ENCODE results near the gene FRAS1. TPM values are rescaled to one million over a fixed set of nuclear protein-coding genes. Genes with fewer than 3 reads are reported as not detected.

Gene FRAS1
- total RNA-seq, 2 donors from 2014 or later = 77.0 to 78.3 TPM

- Mint-ChIP-seq H3K4me3 (no peak overlapping the region), H3K27me3 (ENCODE audit: insufficient read depth) (no peaks in the 10 kb centered on the region), H3K36me3 (ENCODE audit: low read depth) (peaks cover 38% of the 10 kb centered on the region), H3K4me1 (peaks cover 3% of the 10 kb centered on the region), H3K9me3 (no peaks in the 10 kb centered on the region), H3K27ac (no peak overlapping the region)
- no peak overlapping the region for H3K4me3 ChIP-seq (ENCODE audit: low read length)
- H3K36me3 ChIP-seq (ENCODE audit: control insufficient read depth, insufficient read depth, low read length) = peaks cover 72% of the 10 kb centered on the region
- 81 to 96% methylated on average over 3 of the region's 3 CpGs for WGBS, 2 experiments (ENCODE audit: insufficient coverage in 1 of 2, insufficient read length in 1 of 2)
- no peak for DNase-seq
- no peak for TF ChIP-seq CTCF (conservative IDR thresholded peaks at IDR 0.05)
- H3K9me3 ChIP-seq (ENCODE audit: control insufficient read depth, low read length) = no peaks in the 10 kb centered on the region
- H3K27ac ChIP-seq (ENCODE audit: low read depth, low read length) = no peak overlapping the region
- no peak overlapping the region for H3K9ac ChIP-seq (ENCODE audit: extremely low read depth, low read length, poor library complexity, severe bottlenecking)
- H3K27me3 ChIP-seq (ENCODE audit: control insufficient read depth, insufficient read depth, low read length, poor library complexity, severe bottlenecking) = no peaks in the 10 kb centered on the region
- no peaks in the 10 kb centered on the region for H3K4me1 ChIP-seq (ENCODE audit: control insufficient read depth, insufficient read depth, low read length)
Observed at GRCh38 chr4:78518561-78518960, 461.4 kb downstream of the FRAS1 start.

GRCh38 chr4:78519962-78520361, 462.8 kb downstream of the FRAS1 start:
- Mint-ChIP-seq H3K4me3 (no peak overlapping the region), H3K27me3 (ENCODE audit: insufficient read depth) (no peaks in the 10 kb centered on the region), H3K4me1 (peaks cover 3% of the 10 kb centered on the region), H3K27ac (peak overlapping the region; percentile 35), H3K9me3 (no peaks in the 10 kb centered on the region), H3K36me3 (ENCODE audit: low read depth) (peaks cover 46% of the 10 kb centered on the region)
- WGBS, 2 experiments (ENCODE audit: insufficient coverage in 1 of 2, insufficient read length in 1 of 2) = 97 to 100% methylated on average over 2 to 3 of the region's 3 CpGs
- Histone ChIP-seq H3K9me3 (ENCODE audit: control insufficient read depth, low read length) (no peaks in the 10 kb centered on the region), H3K4me3 (ENCODE audit: low read length) (no peak overlapping the region), H3K9ac (ENCODE audit: extremely low read depth, low read length, poor library complexity, severe bottlenecking) (no peak overlapping the region), H3K27ac (ENCODE audit: low read depth, low read length) (no peak overlapping the region), H3K36me3 (ENCODE audit: control insufficient read depth, insufficient read depth, low read length) (peaks cover 72% of the 10 kb centered on the region), H3K4me1 (ENCODE audit: control insufficient read depth, insufficient read depth, low read length) (no peaks in the 10 kb centered on the region), H3K27me3 (ENCODE audit: control insufficient read depth, insufficient read depth, low read length, poor library complexity, severe bottlenecking) (no peaks in the 10 kb centered on the region)
- no peak for DNase-seq
- no peak for TF ChIP-seq CTCF (conservative IDR thresholded peaks at IDR 0.05)

- H3K27me3 ChIP-seq (ENCODE audit: control insufficient read depth, insufficient read depth, low read length, poor library complexity, severe bottlenecking) = no peaks in the 10 kb centered on the region
- H3K36me3 ChIP-seq (ENCODE audit: control insufficient read depth, insufficient read depth, low read length) = peaks cover 67% of the 10 kb centered on the region
- Mint-ChIP-seq H3K4me3 (no peak overlapping the region), H3K36me3 (ENCODE audit: low read depth) (peaks cover 43% of the 10 kb centered on the region), H3K4me1 (peaks cover 3% of the 10 kb centered on the region), H3K27me3 (ENCODE audit: insufficient read depth) (no peaks in the 10 kb centered on the region), H3K27ac (no peak overlapping the region), H3K9me3 (no peaks in the 10 kb centered on the region)
- H3K9ac ChIP-seq (ENCODE audit: extremely low read depth, low read length, poor library complexity, severe bottlenecking) = no peak overlapping the region
- no peak overlapping the region for H3K27ac ChIP-seq (ENCODE audit: low read depth, low read length)
- TF ChIP-seq CTCF (conservative IDR thresholded peaks at IDR 0.05) = no peak
- H3K4me3 ChIP-seq (ENCODE audit: low read length) = no peak overlapping the region
- WGBS, 2 experiments (ENCODE audit: insufficient coverage in 1 of 2, insufficient read length in 1 of 2) = 91 to 100% methylated on average over 3 of the region's 3 CpGs
- no peaks in the 10 kb centered on the region for H3K4me1 ChIP-seq (ENCODE audit: control insufficient read depth, insufficient read depth, low read length)
- DNase-seq = no peak
- no peaks in the 10 kb centered on the region for H3K9me3 ChIP-seq (ENCODE audit: control insufficient read depth, low read length)
Observed at GRCh38 chr4:78520808-78521226, 463.7 kb downstream of the FRAS1 start.
